ENCODE results near the gene SCEL.
"Not testable (repeated sequence)": the region's sequence is repeated elsewhere in the genome, so short reads cannot be mapped to it uniquely, and the experiment has no call there.

The SCEL gene, protein sequence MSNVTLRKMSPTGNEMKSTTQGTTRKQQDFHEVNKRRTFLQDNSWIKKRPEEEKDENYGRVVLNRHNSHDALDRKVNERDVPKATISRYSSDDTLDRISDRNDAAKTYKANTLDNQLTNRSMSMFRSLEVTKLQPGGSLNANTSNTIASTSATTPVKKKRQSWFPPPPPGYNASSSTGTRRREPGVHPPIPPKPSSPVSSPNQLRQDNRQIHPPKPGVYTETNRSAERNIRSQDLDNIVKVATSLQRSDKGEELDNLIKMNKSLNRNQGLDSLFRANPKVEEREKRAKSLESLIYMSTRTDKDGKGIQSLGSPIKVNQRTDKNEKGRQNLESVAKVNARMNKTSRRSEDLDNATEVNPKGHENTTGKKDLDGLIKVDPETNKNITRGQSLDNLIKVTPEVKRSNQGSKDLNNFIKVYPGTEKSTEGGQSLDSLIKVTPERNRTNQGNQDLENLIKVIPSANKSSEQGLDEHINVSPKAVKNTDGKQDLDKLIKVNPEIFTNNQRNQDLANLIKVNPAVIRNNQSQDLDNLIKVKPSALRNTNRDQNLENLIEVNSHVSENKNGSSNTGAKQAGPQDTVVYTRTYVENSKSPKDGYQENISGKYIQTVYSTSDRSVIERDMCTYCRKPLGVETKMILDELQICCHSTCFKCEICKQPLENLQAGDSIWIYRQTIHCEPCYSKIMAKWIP

DNA sequence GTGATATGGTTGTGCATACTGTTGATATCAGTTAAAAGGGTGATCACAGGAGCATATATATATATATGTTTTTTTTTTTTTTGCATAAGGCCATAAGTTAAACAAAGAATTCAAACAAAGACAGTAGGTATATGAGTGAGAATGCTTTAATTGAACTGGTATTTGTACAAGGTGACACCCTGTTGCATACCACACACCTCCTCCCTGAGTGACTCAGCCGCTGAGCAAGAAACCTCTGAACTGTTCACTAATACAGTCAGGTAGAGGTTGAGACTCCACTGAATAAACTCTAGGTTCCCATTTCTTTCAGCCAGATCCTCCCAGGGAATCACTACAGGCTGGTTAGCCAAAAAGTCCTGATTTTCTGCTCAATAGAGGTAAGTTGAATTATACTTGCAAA is at the start of gene SCEL:
Gene SCEL (plus strand): TSS at position 259 of the 400 bp plus-strand sequence. CDS start 20,170 bp downstream, outside the sequence.
- no peak for DNase-seq (ENCODE audit: low spot score)

DNA sequence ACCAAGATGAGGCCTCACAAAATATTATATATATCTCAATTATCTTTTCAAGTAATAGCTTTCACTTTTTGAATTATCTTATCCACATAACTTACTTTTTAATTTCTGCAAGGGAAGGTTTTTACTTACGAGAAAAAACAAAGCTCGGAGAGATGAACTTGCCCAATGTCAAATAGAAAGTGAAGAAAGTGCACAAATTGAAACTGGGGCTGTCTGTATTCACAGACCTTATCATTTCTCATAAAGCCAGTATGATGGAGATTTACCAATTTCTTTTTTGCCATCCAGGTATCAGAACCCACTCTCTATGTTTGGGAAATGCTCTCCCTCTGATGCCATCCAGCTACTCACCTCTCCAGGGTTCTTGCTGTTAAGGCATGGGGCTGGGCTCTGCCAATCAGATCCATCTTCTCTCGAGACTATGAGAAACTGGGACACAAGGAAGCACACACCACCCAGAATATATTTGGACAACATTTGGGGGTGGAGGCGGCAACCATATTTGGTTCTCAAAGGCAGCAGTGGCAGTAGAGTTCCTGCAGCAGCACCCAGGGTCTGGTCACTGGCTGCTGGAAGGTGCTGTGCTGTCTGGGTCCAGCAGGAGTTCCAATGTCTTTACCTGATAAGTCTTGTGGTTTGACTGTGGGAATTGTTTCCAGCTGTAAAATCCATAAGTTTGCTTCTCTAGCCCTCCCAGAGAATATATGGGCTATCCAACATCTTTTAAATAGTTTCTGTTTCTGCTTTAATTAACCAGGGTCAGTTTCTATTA is 45.8 kb upstream of the SCEL start:
- no peak for DNase-seq (ENCODE audit: low spot score)

DNA sequence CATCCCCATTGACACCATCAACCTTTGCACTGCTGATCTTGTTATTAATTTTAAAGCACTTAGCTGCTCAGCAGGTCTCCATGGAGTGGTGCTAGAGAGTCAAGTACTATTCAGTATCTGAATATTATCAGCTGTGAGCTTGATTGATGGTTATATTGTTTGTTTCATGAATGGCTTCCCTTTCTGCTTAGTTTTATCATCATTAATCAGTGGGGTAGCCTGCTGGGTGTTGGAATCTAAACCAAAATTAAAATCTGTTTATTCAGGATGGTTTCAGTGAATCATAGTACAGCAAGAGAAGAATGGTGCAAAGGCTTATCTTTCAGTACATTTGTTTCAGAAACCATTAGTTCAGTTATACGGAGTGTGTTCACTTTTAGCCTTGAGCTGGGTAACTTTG is 42.5 kb upstream of the SCEL start:
- DNase-seq (ENCODE audit: low spot score) = peak; percentile 74

DNA sequence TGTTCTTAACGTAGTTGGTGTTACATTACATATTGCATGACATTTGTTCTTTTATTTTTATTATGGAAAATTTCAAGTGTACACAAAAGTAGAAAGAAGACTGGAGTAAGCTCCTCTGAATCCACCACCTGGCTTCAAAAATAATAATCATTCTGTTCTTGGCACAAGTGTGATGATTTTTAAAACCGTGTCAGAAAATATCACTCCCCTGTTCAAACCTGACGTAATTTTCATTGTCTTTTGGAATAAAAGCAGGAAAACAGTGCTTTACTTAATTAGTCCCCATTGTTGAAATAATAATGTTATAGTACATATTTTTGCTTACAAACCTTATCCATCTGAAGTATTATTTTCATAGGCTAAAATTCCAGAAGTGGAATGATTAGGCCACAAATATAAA is 41.3 kb upstream of the SCEL start:
- DNase-seq (ENCODE audit: low spot score) = no peak

DNA sequence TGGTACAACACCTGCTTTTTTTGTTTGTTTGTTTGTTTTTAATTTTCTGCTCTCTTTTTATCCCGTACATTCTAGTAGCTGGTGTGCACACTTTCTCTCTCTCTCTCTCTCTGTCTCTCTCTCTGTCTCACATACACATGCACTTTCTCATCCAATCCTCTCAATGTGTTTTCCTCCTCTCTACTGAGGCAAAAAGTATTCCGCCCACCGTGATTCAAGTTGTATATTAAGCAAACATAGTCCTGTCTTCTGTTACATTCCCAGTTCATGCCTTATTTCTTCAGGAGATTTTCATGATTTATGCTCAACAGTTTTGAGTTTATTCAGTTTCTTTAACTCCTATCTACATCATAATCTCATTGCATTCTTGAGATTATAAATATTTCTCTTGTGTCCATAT is 38.2 kb upstream of the SCEL start:
- DNase-seq (ENCODE audit: low spot score) = no peak

DNA sequence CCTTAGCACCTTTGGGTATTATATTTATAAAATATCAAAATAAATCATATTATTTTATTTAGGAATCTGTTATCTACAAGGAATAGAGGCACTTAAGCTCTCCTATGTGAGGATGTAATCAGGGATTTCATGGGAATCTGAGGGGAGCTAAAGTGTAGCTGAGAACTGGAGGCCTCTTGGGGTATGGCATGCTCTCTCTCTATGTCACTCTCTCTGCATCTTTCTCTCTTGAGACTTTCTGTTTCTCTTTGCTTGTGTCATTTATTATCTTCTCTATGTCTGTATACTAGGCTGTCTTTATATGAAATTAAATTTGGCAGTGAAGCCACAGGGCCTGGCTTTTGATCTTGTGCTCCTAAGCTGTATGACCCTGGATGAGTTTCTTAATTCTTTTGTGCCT is 37.7 kb upstream of the SCEL start:
- no peak for DNase-seq (ENCODE audit: low spot score)

DNA sequence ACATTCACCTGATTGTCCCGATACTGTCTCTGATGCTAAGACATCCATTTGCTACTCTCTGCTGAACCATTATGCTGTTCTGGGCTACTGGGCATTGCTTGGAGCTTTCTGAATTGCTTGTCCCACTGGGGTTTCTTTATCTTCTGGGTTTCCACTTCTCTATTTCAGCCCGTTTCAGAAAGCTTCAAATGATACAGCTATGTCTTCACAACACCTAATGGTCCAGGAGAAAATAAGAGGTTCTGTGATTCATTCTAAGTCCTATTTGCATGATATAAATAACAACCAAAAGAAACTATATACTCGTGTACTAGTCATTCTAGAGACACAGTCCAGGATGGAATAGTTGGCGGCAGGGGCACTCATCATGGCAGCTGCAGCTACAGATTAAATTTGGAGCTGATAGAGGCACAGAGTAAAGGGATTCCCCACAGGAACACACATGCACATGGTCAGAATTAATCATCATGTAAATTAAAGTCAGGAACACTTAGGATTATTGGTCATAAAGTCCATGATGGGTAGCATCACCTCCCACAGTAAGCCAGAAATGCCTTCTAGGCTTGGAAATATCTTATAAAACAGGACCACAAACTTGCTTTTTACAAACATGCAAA is 33.3 kb upstream of the SCEL start:
- DNase-seq (ENCODE audit: low spot score) = no peak

DNA sequence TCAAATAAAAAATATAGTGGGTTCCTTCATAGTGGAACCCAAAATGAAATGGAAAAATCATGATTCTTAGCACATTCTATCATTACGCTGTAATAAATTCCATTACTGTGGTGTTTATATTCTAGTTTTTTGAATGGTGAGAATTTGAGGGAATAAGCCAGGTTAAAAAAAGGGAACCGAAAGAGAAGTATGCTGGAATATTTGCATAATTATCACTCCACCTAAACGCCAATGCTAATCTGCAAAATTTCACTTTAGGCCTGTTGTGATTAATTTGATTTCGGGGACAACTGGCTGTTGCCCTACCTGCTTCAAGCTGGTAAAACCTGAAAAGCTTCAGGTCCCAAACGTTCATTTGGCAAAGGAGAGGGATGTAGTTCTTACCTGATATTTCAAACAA is 32.1 kb upstream of the SCEL start:
- no peak for DNase-seq (ENCODE audit: low spot score)

DNA sequence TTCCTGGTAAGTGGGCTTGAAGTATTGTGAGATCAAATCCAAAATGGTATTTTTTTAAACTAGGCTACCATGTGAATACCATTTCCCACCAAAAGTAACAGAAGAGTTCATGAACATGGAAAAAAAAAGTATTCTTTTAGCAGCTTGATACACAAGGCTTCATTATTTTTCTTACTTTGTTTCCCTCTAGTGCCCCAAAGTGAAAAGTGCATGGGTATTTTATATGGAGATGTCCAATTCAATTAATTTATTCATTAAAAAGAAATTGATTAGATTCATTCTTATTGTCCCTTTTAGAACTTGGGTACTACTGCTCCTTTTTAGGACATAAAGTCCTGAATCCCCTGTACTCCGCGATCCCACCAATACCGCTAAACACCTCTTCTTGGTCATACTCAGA is 28.6 kb upstream of the SCEL start:
- DNase-seq (ENCODE audit: low spot score) = peak; percentile 37

DNA sequence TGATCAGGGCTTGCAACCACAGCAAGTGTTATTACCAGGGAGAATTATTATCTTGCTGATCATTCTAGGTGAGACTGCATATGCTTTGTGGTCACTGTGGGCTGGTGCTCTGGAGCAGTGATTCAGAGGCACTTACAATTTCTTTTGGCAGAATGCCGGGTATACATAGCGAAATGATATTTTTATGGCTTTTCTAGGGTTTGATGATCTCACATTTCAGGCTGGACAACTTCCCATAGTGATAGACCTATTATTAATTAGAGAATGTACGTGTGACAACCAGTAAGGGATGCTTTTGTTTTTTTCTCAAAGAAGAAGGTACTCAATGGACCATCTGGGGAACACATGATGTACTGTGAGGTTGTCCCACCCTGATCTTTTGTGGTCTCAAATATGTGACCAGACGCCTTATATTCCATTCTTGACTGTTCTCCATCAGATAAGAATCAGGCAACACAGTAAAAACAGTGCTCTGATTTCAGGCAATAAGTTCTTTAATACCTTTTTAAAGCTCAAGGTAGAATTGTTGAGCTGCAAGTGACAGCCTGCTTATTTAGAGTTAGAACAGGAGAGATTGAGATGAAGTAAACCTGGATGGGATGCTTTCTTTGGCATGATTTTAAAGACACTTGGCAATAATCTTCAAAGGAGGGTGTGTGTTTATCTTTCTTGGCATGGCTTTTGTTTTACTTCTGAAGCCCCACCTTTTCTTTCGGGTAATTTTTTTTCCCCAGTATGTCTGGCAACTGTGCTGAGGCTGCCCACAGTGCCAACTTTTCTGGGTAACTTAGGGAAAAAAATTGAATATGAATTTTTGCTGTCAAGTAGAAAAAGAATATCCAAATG is 27.4 kb upstream of the SCEL start:
- no peak for DNase-seq (ENCODE audit: low spot score)

DNA sequence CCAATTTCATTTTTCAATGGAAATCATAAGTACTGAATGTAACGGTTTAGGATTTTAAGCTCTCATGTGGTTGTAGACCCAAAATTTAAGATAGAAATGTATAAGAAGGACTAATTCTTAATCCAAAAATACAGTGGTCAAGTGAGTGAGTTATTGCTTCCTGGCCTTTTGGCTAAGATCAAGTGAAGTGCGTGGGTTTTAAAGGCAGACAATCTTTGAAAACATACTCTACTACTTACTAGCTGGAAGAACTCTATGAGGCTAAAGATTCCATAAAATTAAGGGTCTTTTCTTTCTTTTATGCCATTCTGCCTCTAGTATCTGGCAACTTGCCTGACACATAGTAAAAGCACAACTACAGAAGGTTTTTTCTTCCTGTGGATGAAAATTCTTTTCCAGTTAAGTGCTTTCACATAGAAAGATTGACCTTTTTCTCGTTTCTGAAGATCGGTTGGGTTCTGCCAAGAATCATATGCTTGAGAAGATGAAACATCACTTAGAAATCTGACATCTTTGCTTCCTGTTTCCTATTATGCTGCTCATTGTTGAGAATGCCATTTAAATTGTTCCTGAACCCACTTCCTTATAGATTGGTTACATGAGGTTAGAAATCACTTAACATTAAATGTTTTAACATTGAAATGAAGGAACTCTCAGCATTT is 26.4 kb upstream of the SCEL start:
- no peak for DNase-seq (ENCODE audit: low spot score)

DNA sequence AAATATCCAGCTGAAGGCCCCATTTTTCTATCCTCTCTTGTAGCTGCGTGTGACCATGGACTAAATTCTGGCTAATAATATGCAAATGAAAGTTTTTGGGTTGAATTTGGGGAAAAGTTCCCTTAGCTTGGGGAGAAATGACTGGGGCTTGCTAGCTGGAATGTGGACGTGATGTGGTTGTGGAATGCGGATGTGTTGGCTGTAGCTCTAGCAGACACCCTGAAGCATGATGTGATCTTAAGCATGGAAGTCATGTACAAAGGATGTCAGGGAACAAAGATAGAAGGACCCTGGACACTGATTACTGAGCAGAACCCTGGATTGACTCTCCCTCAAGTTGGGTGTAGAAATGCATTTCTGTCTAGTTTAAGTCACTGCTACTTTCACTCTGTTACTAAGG is 25.4 kb upstream of the SCEL start:
- no peak for DNase-seq (ENCODE audit: low spot score)

DNA sequence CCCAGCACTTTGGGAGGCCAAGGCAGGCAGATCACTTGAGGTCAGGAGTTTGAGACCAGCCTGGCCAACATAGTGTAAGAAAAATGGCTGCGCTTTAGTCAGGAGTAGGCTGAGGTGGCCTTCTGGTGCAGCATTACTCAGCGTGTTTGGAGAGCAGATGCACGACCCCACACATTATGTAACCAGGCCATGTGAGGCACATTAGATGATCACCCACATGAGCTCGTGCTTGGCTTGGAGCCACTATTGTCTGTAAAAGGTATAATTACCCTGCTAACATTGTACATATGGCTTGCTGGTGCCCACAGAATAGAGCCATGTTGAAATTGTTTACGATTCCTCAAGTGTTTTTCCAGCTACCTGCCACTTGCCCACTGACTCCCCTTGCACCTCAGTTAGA is 24.0 kb upstream of the SCEL start:
- DNase-seq (ENCODE audit: low spot score) = no peak

DNA sequence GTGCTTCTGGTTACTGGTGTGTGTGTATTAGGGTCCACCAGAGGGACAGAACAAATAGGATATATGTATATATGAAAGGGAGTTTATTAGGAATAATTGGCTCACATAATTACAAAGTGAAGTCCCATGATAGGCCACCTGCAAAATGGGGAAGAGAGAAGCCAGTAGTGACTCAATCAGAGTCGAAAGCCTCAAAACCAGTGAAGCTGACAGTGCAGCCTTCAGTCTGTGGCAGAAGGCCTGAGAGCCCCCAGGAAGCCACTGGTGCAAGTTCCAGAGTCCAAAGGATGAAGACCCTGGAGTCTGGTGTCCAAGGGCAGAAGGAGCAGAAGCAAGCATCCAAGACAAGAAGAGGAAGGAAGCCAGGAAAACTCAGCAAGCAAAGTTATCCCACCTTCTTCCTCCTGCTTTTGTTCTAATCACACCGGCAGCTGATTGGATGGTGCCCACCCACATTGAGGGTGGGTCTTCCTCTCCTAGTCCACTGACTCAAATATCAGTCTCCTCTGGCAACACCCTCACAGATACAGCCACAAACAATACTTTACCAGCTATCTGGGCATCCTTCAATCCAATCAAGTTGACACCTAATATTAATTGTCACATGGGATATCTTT is 21.7 kb upstream of the SCEL start:
- no peak for DNase-seq (ENCODE audit: low spot score)

DNA sequence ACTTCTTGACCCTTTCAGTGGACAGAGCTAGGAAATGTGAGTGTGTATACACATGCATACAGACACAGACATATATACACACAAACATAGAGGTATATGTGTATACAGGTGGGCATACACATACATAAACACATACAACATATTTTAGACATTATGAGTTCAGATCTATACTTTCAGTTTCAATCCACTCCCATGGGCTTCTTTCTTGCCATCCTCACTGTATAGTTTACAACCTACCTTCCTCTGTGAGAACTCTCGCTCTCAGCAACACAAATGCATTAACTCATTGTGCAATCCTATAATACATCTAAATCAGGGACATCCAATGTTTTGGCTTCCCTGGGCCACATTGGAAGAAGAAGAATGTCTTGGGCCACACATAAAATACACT is 21.2 kb upstream of the SCEL start:
- no peak for DNase-seq (ENCODE audit: low spot score)

DNA sequence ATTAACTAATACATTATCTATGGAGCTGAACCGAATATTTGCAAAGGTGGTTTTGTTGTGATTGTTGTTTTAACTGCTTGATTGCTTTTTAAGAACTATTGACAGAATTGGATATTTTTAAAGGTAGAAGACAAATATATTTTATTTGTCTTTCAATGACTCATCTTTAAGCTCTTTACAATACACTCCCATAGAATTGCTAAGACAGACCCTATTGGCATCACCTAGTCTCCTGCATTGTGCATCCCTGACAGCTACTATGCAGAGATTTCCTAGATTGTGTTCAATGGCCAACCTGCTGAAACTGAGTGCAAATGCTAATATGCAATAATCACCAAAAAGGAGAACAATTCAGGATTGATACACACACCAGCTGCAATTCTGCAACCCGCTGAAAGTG is 19.7 kb upstream of the SCEL start:
- DNase-seq (ENCODE audit: low spot score) = no peak

DNA sequence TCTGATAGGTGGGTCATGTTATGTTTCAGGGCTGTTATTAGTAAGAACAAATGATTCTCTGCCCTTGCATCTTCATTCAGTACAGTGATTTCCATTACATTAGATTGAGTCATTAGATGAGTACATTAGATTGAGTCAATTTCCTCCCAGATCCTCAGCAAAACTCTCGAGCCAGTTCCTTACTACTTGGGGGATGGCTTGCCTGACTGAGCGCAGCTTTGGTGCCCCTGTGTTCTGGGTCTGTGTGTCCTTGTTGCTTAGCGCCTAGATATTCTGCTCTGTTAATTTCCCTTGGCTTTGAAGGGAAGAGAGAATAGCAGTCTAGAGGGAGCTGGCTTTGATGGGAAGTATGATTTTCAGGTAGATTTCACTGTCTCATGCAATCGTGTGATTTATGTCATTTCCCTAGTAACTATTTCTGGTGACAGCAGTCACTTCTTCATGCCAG is 19.1 kb upstream of the SCEL start:
- no peak for DNase-seq (ENCODE audit: low spot score)

DNA sequence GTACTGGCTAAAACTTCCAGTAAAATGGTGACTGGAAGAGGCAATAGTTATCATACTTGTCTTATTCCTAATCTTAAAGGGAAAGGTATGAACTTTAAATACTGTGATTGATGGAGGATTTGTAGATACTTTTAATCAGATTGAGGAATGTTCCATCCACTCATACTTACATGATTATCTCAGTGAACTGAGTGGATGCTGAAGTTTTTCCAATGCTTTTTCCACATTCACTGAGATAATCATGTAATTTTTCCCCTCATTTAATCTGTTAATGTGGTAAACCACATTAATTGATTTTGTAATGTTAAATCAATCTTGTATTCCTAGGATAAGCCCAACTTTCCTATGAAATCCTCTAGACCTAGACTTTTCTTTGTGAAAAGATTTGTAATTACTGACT is 17.2 kb upstream of the SCEL start:
- DNase-seq (ENCODE audit: low spot score) = no peak

DNA sequence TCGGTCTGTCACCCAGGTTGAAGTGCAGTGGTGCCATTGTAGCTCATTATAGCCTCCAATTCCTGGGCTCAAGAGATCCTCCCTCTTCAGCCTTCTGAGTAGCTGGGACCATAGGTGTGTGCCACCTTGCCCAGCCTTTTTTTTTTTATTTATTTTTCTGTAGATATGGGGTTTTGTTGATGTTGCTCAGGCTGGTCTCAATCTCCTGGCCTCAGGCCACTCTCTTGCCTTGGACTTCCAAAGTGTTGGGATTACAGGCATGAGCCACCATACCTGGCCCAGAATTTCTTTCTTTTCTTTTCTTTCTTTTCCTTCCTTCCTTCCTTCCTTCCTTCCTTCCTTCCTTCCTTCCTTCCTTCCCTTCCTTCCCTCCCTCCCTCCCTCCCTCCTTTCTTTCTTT is 16.1 kb upstream of the SCEL start:
- not testable (repeated sequence) for DNase-seq (ENCODE audit: low spot score)

DNA sequence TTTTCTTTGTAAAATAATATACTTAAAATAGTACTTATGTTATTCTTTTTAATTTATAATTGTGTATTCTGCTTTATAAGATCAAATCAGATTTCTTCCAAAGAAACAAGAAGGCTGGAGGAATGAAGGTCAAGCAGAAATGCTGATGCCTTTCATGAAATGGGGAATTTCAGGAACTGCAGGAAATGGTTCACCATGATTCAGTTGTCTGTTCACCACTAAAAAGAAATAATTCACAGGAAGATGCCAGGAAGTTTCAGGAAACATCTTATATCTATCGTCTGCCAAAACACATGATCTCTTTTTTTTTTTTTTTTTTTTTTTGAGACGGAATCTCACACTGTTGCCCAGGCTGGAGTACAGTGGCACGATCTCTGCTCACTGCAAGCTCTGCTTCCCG is 15.7 kb upstream of the SCEL start:
- DNase-seq (ENCODE audit: low spot score) = no peak

DNA sequence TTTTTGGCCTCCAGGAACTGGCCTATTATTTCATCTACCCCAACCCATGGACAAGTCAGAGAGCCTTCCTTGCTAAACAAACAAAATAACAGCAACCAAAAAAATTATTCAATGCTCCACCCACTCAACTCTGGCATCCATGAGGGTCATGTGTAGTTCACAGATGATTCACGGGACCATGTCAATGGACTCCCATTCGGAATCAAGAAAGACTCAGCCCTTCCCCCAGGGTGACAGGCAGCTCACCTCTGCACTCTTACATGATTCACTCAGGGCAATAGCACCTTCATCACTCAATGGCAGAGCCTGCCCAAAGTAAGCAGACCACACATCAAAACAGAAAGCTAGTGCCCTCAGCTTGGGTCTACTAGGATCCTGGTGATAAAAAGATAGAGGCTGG is 14.3 kb upstream of the SCEL start:
- DNase-seq (ENCODE audit: low spot score) = no peak
